HepG2 (cell line): Measurements from ENCODE around the gene CENPB. TPM values are rescaled to one million over a fixed set of nuclear protein-coding genes. Genes with fewer than 3 reads are reported as not detected.

Experiments
- HNF4A ChIP-seq: sonication (generic); formaldehyde crosslinking; IDR thresholded peaks from 2 replicates; pipeline ENCODE4 v1.4.0; 2020; ENCODE audit warnings: missing genetic modification reagents
- HNRNPLL ChIP-seq: fragments of 200-400 bp; formaldehyde crosslinking; IDR thresholded peaks from 2 replicates; pipeline ENCODE4 v1.6.1; 2017; ENCODE audit warnings: mild to moderate bottlenecking, low read depth, low read length; ENCODE audit not compliant: poor library complexity, severe bottlenecking
- KAT2B ChIP-seq: fragments of 150-350 bp; IDR thresholded peaks from 2 replicates; pipeline ENCODE4 v1.6.1; 2014; ENCODE audit warnings: low read depth, low read length, borderline replicate concordance
- NR1H2 ChIP-seq: sonication (generic); formaldehyde crosslinking; IDR thresholded peaks from 2 replicates; pipeline ENCODE4 v1.8.1; 2022; ENCODE audit warnings: low read depth, missing genetic modification reagents, borderline replicate concordance
- PAWR ChIP-seq: sonication (generic); formaldehyde crosslinking; IDR thresholded peaks from 2 replicates; pipeline ENCODE4 v1.4.0; 2020; ENCODE audit warnings: missing genetic modification reagents, mild to moderate bottlenecking, borderline replicate concordance
- SP4 ChIP-seq: sonication (generic); formaldehyde crosslinking; IDR thresholded peaks from 2 replicates; pipeline ENCODE4 v1.8.1; 2023; ENCODE audit warnings: mild to moderate bottlenecking, missing genetic modification reagents
- ZFP90 ChIP-seq: sonication (generic); formaldehyde crosslinking; IDR thresholded peaks from 2 replicates; pipeline ENCODE4 v1.8.0; 2022; ENCODE audit warnings: missing genetic modification reagents, mild to moderate bottlenecking, inconsistent platforms, borderline replicate concordance
- ZNF224 ChIP-seq: sonication (generic); formaldehyde crosslinking; IDR thresholded peaks from 2 replicates; pipeline ENCODE4 v1.5.0; 2020; ENCODE audit warnings: mild to moderate bottlenecking, missing genetic modification reagents
- ZNF30 ChIP-seq: sonication (generic); formaldehyde crosslinking; IDR thresholded peaks from 2 replicates; pipeline ENCODE4 v1.5.0; 2020; ENCODE audit warnings: mild to moderate bottlenecking, missing genetic modification reagents
- ZNF556 ChIP-seq: sonication (generic); formaldehyde crosslinking; IDR thresholded peaks from 2 replicates; pipeline ENCODE4 v1.4.0; 2020; ENCODE audit warnings: mild to moderate bottlenecking, missing genetic modification reagents, borderline replicate concordance
- ZNF678 ChIP-seq: sonication (generic); formaldehyde crosslinking; IDR thresholded peaks from 2 replicates; pipeline ENCODE4 v1.4.0; 2020; ENCODE audit warnings: mild to moderate bottlenecking, missing genetic modification reagents
- ZNF720 ChIP-seq: sonication (generic); formaldehyde crosslinking; IDR thresholded peaks from 2 replicates; pipeline ENCODE4 v1.4.0; 2020; ENCODE audit warnings: missing genetic modification reagents
- ZNF747 ChIP-seq: sonication (generic); formaldehyde crosslinking; IDR thresholded peaks from 2 replicates; pipeline ENCODE4 v1.8.1; 2023; ENCODE audit warnings: missing genetic modification reagents, mild to moderate bottlenecking, borderline replicate concordance
- polyA plus RNA-seq, 8 experiments: library from polyadenylated mRNA; depleted of rRNA in 3 of 8; stranded (reverse) in 7 of 8; unstranded in 1 of 8; fragments of >200 nt; fragmentation: Illumina TruSeq in 4 of 8; extraction: Trizol in 4 of 8; gene quantifications; 2 replicates each; pipeline versions ENCODE4 v1.2.1 to v1.2.3, GENCODE V29; 2011 to 2016; ENCODE audit warnings: low read depth in 4 of 8, missing spikeins in 1 of 8, mixed read lengths in 1 of 8; ENCODE audit not compliant: insufficient read depth in 1 of 8
- total RNA-seq, 5 experiments: library from RNA; depleted of rRNA; stranded (reverse); fragments of >200 nt; fragmentation: Illumina TruSeq; extraction: Trizol; gene quantifications; 2 replicates each; pipeline ENCODE4 v1.2.3, GENCODE V29; 2016; ENCODE audit warnings: low read depth in 1 of 5
- TF ChIP-seq, protein P1 (sequence below), 2 experiments: IDR thresholded peaks; 2 replicates each; pipeline ENCODE4 v1.6.1; 2011 to 2012; ENCODE audit warnings: low read length in 2 of 2, borderline replicate concordance in 1 of 2, low read depth in 1 of 2, mild to moderate bottlenecking in 1 of 2, moderate library complexity in 1 of 2
- TF ChIP-seq, protein P2 (sequence below): sonication (generic); formaldehyde crosslinking; IDR thresholded peaks from 2 replicates; pipeline ENCODE4 v1.5.0; 2020; ENCODE audit warnings: missing genetic modification reagents
- TF ChIP-seq, protein P3 (sequence below): sonication (generic); formaldehyde crosslinking; IDR thresholded peaks from 2 replicates; pipeline ENCODE4 v1.4.0; 2020; ENCODE audit warnings: missing genetic modification reagents, borderline replicate concordance
- TF ChIP-seq, protein P4 (sequence below): IDR thresholded peaks from 2 replicates; pipeline ENCODE4 v1.6.1; 2016; ENCODE audit warnings: missing compliant biosample characterization, missing genetic modification reagents, borderline replicate concordance

Gene CENPB
- total and polyA plus RNA-seq, 2 of the 13 experiments (the other 11 are each of a cell fraction or from before 2014, with no cell fraction given), result 10.4 to 54.5 TPM

DNA sequence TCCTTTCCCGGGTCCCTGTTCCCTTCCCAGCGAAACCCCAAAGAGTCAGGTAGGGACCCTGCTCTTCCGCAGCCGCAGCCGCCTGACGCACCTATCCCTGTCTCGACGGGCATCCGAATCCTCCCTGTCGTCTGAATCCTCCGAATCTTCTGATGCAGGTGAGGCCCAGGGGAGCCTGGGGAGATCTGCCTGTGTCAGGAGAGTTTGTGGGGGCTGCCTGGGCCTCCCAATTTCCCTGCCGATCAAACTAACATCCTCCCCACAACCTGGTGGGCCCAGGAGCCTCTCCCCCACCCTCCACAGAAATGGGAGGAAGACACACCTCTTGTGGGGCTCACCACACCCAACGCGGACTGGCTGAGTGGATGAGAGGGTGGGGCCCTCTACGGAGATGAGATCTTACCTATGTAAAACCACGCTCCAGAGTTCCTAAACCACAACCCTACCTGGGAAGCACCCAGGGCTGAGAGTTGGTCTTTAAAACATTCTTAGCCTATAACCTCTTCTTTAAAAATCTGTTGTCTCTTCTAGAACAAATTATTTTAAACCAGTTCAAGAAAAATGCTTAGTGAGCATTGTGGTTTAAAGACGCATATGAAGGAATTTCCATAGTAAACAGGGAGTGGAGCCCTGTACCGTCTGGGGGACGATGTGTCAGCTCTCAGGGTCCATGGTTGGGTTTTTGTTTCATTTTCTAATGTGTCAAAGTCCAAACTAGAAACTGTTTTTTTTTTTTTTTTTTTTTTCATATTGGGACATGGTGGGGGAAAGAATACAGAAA is 11.2 kb upstream of the CENPB start (continued):
- TF ChIP-seq PAWR (CRISPR knock-in tag), result no peak
- TF ChIP-seq SP4, result no peak
- TF ChIP-seq, protein P1, sequence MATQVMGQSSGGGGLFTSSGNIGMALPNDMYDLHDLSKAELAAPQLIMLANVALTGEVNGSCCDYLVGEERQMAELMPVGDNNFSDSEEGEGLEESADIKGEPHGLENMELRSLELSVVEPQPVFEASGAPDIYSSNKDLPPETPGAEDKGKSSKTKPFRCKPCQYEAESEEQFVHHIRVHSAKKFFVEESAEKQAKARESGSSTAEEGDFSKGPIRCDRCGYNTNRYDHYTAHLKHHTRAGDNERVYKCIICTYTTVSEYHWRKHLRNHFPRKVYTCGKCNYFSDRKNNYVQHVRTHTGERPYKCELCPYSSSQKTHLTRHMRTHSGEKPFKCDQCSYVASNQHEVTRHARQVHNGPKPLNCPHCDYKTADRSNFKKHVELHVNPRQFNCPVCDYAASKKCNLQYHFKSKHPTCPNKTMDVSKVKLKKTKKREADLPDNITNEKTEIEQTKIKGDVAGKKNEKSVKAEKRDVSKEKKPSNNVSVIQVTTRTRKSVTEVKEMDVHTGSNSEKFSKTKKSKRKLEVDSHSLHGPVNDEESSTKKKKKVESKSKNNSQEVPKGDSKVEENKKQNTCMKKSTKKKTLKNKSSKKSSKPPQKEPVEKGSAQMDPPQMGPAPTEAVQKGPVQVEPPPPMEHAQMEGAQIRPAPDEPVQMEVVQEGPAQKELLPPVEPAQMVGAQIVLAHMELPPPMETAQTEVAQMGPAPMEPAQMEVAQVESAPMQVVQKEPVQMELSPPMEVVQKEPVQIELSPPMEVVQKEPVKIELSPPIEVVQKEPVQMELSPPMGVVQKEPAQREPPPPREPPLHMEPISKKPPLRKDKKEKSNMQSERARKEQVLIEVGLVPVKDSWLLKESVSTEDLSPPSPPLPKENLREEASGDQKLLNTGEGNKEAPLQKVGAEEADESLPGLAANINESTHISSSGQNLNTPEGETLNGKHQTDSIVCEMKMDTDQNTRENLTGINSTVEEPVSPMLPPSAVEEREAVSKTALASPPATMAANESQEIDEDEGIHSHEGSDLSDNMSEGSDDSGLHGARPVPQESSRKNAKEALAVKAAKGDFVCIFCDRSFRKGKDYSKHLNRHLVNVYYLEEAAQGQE (IDR thresholded peaks at IDR 0.05; ENCODE audit: borderline replicate concordance in 1 of 2, low read depth in 1 of 2, low read length in 2 of 2), result no peak
- TF ChIP-seq ZNF30 (CRISPR knock-in tag), result no peak
- no peak for TF ChIP-seq HNRNPLL
- no peak for TF ChIP-seq KAT2B
- no peak for TF ChIP-seq ZNF678 (CRISPR knock-in tag)
- TF ChIP-seq, protein P2, sequence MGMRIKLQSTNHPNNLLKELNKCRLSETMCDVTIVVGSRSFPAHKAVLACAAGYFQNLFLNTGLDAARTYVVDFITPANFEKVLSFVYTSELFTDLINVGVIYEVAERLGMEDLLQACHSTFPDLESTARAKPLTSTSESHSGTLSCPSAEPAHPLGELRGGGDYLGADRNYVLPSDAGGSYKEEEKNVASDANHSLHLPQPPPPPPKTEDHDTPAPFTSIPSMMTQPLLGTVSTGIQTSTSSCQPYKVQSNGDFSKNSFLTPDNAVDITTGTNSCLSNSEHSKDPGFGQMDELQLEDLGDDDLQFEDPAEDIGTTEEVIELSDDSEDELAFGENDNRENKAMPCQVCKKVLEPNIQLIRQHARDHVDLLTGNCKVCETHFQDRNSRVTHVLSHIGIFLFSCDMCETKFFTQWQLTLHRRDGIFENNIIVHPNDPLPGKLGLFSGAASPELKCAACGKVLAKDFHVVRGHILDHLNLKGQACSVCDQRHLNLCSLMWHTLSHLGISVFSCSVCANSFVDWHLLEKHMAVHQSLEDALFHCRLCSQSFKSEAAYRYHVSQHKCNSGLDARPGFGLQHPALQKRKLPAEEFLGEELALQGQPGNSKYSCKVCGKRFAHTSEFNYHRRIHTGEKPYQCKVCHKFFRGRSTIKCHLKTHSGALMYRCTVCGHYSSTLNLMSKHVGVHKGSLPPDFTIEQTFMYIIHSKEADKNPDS (CRISPR knock-in tag), result no peak
- TF ChIP-seq ZNF224 (CRISPR knock-in tag), result no peak
- TF ChIP-seq ZNF720, result no peak
- TF ChIP-seq, protein P3, sequence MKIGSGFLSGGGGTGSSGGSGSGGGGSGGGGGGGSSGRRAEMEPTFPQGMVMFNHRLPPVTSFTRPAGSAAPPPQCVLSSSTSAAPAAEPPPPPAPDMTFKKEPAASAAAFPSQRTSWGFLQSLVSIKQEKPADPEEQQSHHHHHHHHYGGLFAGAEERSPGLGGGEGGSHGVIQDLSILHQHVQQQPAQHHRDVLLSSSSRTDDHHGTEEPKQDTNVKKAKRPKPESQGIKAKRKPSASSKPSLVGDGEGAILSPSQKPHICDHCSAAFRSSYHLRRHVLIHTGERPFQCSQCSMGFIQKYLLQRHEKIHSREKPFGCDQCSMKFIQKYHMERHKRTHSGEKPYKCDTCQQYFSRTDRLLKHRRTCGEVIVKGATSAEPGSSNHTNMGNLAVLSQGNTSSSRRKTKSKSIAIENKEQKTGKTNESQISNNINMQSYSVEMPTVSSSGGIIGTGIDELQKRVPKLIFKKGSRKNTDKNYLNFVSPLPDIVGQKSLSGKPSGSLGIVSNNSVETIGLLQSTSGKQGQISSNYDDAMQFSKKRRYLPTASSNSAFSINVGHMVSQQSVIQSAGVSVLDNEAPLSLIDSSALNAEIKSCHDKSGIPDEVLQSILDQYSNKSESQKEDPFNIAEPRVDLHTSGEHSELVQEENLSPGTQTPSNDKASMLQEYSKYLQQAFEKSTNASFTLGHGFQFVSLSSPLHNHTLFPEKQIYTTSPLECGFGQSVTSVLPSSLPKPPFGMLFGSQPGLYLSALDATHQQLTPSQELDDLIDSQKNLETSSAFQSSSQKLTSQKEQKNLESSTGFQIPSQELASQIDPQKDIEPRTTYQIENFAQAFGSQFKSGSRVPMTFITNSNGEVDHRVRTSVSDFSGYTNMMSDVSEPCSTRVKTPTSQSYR (CRISPR knock-in tag), result no peak
- TF ChIP-seq ZNF747, result no peak
- peak; percentile 80 for TF ChIP-seq HNF4A (CRISPR knock-in tag)
- TF ChIP-seq, protein P4, sequence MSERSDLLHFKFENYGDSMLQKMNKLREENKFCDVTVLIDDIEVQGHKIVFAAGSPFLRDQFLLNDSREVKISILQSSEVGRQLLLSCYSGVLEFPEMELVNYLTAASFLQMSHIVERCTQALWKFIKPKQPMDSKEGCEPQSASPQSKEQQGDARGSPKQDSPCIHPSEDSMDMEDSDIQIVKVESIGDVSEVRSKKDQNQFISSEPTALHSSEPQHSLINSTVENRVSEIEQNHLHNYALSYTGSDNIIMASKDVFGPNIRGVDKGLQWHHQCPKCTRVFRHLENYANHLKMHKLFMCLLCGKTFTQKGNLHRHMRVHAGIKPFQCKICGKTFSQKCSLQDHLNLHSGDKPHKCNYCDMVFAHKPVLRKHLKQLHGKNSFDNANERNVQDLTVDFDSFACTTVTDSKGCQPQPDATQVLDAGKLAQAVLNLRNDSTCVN (CRISPR knock-in tag), result no peak
- TF ChIP-seq ZNF556 (CRISPR knock-in tag), result no peak
- TF ChIP-seq NR1H2 (CRISPR knock-in tag), result no peak
- TF ChIP-seq ZFP90 (CRISPR knock-in tag), result no peak
